CD4-positive, alpha-beta T cell treated with Interleukin-17A for 1 hour (primary cell): ENCODE results near the gene CDKAL1.
"Not testable (repeated sequence)": the region's sequence is repeated elsewhere in the genome, so short reads cannot be mapped to it uniquely, and the experiment has no call there.

Experiments
- DNase-seq: peaks from one replicate; pipeline ENCODE4 v3.0.0-alpha.2; 2020

Gene CDKAL1

DNA sequence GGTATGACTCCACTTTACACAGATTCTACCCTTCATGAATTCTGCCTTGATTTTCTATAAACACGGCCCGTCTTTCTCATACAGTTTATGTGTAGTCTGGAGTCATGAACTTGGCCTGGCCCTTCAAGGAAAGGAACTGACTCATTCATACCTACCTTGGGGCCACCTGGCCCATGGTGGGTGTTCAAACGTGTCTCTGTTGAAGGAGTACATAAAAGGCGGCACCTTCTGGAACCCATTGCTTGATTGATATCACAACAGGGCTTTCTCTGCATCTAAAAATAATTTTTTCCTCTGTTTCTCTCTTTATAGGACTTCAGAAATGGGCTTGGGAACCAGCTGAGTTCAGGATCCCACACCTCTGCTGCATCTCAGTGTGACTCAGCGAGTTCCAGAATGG lies 696.3 kb downstream of the CDKAL1 start:
- no peak for DNase-seq

DNA sequence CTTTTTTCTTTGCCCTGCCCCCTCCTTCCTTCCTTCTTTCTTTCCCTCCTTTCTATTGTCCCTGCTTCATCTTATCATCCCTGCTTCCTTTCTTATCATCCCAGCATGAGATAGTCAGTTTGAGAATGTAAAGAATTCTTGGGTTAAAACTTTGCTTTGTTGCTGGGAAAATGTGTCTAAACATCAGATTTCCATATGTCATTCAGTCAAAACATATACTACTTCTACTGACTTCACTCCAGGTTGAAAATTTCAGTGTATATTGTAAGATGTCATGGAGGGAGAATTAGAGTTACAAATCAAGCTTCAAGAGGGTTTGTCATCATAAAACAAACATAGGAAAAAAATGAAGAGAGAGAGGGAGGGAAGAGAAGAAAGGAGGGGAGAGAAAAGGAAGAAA lies 700.9 kb downstream of the CDKAL1 start:
- DNase-seq, result no peak

DNA sequence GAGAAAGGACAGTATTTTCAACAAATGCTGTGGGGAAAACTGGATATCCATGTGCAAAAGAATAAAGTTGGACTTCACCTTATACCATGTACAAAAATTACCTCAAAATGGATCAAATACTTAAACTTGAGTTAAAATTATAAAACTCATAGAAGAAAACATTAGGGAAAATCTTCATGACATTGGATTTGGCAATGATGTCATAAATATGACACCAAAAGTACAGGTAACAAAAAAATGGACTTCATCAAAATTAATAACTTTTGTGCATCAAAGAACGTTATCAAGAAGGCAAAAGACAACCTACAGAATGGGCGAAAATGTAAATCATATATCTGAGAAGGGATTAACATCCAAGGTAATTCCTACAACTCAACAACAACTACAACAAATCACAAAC lies 704.0 kb downstream of the CDKAL1 start:
- no peak for DNase-seq

DNA sequence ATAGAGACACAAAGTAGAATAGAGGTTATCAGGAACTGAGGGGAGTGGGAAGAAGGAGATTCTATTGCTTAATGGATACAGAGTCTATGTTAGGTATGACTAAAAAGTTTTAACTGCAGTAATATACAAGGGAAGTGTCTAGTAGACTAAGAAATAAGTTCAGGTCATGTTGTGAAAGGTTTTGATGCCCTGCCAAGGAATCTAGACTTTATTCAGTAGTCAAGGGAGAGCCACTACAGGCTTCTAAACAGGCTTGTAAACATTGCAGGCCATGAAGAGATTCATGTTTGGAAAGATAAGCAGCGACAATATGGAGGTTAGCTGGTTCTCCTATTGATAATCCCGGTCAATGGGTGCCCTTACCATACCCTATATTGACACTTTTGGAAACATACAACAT lies 706.5 kb downstream of the CDKAL1 start:
- DNase-seq, result no peak

DNA sequence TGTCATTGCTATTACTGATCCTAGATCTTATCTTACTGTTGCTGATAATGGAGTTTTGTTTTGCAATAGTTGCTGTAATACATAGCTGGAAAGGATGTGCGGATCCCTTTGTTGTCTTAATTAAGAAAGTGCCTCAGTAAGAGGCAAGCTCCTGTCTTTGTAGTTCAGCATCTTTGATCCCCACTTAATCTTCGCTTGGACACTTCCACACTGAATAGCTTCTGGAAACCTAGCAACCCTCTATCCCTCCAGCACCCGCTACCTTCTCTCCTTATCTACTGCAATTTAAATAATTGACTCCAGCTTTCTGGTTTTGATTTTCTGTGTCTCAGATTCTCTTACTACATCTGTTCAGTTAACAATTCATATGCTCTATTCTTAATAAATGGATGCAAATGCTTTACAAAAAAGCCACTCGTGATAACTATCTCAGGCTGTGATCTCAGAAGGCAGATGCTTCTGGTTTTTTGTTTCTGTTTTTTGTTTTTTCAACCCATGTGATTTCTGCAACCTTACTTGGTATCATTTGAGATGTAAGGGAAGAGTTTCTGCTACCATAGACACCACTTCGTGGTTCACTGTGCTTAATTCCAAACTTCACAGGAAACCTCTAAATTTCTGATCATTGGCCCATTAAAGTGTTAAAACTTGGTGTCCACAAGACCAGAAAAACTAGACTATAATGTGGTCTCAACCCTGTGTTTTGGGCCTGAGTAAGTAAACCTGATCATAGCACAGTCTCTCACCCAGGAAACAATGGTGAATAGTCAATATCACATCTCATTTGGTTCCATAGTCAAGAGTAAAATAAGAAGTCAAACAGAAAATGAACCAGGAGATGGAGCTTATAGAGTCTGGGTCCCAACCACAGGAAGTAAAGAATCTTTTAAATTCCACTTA lies 707.2 kb downstream of the CDKAL1 start:
- DNase-seq, result no peak

DNA sequence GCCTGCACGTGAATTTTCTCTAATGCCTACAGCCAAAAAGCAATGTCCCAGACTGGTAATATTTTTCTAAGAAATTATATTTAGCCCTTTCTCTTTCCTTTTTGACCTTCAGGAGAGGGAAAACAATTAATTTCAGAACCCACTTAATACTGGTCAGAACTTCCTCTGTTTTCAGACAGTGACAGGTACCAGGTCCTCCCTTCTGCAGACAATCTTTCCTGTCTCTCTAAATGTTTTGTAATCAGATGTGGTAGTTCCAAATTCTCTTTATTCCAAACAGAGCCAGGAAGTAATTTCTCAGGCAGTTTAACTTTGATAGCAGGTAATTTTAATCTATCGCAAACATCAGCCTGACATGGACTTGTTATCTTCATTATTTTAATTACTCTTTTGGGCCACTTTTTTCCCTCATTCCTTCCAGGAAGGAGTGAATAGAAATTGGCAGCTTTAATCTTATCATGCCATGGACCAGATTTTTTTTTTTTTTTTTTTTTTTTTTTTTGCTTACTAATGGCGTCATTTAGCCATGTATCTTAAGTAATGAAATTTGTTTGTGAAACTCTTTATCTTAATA lies 710.7 kb downstream of the CDKAL1 start:
- no peak for DNase-seq

DNA sequence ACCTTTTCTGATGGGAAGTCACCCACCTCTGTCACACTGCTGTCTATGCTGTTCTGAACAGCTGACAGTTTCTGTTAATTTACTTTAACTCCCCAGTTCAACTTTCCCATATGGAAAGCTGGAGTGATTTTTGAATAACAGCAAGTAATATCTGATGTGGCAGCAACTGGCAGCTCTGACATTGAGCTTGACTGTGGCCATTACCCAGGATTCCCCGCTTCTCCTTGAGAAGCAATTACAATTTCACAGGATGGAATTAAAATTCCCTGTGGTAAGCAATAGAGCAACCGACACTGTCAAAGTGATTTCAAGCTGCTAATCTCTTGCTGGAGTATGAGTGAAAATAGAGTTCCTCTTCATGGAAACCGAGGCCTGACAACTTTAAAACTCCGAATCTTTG lies 711.2 kb downstream of the CDKAL1 start:
- DNase-seq, result no peak

DNA sequence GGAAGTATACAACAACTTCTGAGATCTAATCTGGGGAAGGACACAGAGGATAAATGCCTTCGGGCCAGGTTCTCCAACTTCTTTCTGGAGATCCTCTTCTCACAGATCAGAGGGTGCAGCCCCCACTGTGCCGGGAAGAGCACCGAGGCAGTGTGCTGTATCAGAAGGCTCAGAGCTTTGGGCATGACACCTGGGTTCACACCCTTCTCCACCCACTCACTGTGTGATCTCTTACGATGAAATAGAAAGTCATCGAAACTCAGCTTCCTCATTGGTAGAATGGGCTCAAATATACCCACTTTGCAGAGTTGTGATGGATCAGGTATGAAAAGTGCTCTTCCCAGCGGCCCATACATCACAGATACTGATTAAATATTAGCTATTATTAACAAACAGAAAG lies 711.8 kb downstream of the CDKAL1 start:
- DNase-seq, result no peak

DNA sequence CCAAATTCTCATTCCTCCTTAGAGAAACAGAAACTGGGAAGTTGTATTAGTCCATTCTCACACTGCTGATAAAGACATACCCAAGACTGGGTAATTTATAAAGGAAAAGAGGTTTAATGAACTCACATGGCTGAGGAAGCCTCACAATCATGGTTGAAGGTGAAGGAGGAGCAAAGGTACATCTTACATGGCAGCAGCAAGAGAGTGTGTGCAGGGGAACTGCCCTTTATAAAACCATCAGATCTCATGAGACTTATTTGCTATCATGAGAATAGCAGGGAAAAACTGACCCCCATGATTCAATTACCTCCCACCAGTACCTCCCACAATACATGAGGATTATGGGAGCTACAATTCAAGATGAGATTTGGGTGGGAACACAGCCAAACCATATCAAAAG lies 720.2 kb downstream of the CDKAL1 start:
- not testable (repeated sequence) for DNase-seq

DNA sequence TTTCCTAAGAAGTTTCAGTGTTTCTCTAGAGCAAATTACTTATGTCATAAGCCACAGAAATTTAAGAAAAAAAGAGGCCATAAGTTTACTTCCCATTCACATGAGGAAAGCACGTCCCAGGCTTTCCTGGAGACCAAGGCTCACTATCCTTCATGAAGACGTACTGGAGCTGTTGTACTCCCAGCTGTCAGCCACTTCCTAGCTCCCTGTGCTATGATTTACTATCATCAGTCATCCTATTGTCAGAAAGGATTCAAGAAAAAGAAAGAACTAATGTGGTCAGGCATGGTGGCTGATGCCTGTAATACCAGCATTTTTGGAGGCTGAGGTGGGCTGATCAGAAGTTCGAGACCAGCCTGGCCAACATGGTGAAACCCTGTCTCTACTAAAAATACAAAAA lies 721.9 kb downstream of the CDKAL1 start:
- no peak for DNase-seq

DNA sequence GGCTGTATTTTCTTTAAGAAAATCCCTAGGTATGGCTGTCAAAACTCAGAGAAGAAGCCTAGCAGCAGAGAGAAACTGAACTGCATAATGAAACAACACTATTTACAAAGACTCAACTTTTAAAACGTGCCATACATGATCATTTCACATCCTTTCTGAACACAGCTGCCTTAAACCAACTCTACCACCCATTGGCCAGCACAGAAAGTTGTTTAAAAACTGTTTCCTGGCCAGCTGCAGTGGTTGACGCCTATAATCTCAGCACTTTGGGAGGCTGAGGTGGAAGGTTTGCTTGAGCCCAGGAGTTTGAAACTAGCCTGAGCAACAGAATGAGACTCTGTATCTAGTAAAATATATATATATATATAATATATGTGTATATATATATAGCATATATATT lies 722.9 kb downstream of the CDKAL1 start:
- no peak for DNase-seq

DNA sequence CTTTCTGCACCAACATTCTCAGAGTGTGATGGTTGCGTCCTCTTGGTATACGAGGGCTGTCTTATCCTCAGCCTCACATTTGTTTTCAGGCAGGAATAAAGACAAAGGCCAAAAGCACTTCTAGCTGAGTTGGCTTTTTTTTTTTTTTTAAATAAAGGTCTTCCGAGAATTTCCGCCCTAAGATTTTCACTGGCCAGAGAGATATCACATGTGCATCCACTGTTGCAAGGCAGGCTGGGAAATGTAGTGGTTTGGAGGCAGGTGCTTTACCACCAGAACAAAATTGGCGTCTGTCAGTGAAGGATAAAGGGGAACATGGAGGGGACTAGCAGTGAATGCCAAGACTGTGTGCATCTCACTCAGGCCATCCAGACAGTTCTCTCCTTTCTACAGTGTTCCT lies 724.4 kb downstream of the CDKAL1 start:
- DNase-seq, result no peak

DNA sequence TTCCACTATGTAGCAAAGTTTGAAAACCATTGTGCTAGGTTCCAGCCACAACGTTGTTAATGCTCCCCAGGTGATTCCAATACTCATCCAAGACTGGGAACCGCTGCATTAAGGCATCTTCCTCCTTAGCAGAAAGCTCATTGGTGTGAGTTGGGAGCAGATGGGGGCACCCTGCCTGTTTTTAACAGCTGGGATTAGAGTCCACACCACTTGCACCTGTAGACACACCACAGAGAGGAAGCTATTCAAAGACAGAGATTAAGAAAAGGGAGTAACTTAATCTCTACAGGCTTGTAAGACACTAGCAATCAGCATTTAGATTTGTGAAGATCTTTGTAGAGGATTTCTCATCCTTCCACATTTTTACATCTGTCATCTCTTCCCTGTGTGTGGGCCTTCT lies 725.4 kb downstream of the CDKAL1 start:
- no peak for DNase-seq

DNA sequence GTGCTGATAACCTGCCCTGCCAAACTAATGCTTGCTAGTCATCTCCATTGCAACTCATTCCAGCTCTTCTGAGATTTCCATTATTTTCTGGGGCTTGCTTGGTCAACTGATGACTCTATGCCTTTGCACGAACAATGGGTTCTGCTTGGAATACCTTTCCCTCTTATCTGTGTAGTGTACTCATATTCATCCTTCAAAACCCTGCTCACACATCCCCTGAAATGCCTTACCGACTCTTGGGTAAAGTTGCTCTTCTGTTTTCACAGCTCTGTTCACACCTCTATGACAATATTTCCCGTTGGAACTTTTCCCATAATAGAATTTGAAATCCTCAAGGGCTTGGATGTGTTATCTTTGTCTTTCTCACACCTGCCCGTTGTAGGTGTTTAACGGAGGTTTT lies 728.2 kb downstream of the CDKAL1 start:
- no peak for DNase-seq

DNA sequence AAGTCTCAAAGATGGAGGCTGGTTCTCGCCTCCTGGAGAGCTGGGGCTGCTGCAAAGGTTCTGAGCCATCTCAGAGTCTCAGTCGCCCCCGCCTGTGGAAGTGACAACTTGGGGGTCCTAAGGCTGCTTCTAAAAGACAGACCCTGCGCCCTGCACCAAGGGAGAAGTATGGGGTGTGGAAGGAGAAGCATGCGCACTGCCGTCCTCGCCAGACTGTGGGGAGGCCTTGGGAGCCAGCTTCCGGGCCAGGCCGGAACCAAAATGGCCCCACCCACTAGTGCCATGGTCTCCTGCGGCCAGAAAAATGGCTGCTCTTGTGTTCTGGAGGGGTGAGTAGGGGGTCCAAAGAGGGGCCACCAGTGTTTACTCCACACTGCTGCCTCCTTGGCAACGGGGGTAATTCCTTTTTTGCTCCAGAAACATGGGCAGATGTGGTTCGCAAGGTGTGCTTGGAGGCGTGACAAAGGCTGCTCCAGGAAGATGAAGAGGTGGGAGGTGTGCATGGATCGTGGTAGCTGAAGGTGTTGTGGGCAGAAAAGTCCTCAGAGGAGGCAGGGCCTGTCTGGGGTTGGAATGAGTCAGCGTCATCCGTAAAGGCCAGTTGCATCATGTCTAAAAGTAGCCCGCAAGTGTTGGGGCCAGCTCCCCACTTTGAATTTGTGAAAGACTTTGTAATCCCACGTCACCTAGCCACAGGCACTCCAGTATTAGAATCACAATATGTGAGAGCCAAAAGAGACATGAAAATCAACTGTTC lies 729.5 kb downstream of the CDKAL1 start:
- DNase-seq, result no peak

DNA sequence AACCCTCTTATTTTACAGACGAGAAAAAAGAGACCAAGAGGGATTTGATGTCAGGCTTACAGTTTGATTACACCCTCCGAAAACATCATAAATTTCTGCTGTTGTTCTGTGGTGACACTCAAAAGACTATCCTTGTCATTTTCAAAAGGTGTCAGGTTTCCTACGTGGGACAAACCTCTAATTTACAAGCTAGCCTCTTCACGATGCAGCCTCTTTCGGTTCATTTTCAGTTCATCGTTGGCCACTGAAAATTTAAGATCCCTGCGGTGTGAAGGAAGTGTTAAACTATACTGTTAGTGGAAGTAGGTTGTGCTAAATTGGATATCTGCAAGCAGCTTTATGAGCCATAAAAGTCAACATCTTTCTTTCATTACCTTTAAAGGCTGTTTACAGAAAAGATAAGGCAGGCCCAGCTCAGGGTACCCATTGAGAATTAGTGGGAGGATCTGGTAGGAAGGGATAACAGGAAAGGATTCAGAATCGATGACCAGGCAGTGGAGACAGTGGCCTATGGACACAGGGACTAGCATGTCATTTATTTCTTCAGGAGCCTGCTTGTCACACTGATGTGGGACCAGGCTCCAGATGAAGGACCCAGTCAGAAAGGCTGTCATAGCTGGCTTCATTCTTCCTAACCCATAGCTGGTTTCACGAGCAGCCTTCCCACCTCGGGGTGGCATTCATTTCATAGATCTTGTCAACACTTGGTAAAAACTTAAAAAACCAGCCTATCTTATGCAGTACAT lies 730.2 kb downstream of the CDKAL1 start:
- DNase-seq, result no peak

DNA sequence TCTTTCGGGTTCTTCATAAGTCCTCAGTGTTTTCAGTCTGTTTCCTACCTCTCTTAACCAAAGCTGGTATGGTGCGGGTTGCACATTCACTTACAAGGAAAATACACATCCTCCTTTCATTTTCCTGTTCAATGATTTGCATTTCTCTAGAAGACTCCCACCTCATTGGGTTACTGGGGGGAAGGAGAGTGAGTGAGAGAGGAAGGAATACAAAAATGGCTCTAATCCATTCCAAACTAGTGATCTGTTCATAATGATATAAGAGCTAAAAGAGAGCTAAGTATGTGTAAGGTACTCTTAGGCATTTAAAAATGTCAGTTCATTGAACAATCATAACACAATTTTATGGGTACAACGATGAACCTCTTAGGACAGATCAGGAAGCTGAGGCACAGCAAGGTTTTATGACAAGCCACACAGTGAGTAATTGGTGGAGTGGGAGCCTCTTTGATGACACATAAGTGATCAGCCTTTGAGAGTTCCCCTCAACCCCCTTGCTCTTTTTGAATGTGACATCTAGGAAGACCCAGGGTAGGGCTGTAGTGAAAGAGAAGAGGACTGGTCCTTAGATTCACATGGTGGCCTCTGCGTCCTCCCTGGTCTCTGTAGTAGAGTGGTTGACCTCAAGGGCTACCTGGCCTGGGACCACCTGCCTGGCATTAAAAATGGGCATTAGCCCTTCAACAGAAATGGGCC lies 730.9 kb downstream of the CDKAL1 start:
- DNase-seq, result no peak

DNA sequence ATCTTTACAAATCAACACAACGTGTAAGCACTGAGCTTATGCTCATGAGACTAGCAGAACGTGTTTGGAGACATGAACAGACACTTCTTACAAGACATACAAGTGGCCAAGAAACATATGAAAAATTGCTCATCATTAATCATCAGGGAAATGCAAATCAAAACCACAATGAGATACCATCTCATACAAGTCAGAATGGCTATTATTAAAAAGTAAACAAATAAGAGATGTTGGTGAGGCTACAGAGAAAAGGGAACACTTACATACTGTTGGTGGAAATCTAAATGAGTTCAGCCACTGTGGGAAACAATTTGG lies 731.4 kb downstream of the CDKAL1 start:
- no peak for DNase-seq

DNA sequence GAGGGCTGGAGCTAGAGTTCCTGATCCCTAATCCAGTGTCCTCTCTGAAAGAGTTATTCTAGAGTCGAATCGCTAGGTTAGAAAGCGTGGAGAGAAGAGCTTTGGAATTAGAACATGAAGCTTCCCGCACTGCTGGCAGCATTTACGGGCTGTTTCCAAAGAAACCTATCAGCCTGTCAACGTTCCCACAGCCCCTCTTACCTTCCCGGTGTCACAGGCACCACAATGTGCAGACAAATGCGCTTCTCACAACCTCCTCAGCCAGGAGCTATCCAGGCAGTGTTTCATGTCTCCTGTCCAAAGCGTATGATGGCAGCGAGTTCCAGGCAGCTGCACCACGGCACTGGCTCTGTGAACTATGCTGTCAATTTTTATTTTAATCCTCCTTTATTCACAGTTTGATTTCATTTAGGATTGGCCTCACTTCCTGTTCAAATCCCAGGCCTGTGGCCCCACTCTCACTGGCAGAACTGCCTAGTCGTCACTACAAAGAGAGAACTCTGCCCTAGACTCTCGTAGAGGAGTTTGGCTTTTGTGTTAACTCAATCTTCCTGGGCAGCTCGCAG lies 736.5 kb downstream of the CDKAL1 start:
- no peak for DNase-seq

DNA sequence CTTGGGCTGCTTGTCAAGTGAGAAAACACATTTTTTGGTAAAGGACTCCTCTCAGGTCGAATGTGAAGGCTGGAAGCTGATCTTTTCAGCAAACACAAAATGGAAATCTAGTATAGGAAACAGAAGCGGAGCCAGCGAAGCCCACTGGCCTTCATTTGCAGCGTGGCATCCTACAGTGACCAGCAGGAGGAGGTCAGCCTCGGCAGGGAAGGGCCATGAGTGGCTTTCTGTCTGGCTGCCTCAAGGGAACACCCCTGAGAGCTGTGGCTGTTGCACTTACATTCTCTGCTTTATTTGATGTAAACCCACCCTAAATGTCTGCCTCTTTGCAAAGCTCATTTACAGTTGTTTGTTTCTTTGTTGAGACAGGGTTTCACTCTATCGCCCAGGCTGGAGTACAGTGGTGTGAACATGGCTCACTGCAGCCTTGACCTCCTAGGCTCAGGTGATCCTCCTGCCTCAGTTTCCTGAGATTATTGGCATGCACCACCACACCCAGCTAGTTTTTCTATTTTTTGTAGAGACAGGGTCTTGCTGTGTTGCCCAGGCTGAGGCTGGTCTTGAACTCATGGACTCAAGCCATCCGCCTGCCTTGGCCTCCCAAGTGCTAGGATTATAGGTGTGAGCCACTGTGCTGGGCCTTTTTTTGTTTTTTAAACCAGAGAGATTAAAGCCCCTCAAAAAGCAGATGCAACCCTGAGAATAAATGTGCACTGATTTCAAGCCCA lies 737.3 kb downstream of the CDKAL1 start:
- no peak for DNase-seq

DNA sequence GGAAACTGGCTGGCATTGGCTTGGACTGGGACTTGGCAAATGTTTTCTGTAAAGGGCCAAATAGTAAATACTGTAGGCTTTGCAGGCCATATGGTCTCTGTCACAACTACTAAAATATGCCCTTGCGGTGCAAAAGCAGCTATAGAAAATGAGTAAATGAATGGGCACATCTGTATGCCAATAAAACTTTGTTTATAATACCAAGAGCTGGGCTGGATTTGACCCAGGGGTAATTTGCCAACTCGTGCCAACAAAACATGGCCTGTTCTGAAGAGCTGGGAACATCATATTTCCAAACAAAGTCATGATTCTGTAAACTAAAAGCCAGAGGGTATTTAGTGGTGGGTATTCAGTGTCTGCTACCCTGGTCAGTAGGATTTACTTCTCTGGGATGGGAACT lies 739.2 kb downstream of the CDKAL1 start:
- DNase-seq, result no peak

DNA sequence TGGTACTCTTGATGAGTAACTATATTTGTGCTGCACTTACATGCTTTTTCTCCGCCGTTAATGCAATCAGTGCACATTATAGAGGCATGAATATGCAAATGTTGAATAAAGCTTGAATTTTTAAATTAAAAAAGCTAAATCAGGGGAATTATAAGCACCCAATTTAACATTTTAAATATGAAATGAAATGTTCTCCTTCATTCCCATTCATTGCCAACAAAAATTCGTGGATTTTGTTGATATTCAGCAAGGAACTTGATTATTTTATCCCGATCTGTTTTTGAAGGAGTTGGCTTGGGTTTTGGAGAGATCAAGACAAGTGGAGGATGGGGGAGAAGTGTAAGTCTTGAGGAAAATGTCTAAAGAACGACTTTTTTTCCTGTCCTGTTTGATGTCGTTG lies 740.6 kb downstream of the CDKAL1 start:
- no peak for DNase-seq
